Measurements from ENCODE around the gene SNAP47. TPM values are rescaled to one million over a fixed set of nuclear protein-coding genes. Genes with fewer than 3 reads are reported as not detected.

SNAP47 gene
- total RNA-seq, 1 donor from 2014 or later: 44.9 TPM

GRCh38 chr1:227794817-227795192 lies 59.6 kb downstream of the SNAP47 start:
- H3K9me3 ChIP-seq (ENCODE audit: control insufficient read depth in 3 of 3, low read length in 3 of 3): no peaks in the 10 kb centered on the region
- H3K36me3 ChIP-seq (ENCODE audit: control insufficient read depth in 3 of 3, insufficient read depth in 3 of 3, low read length in 3 of 3): no peaks in the 10 kb centered on the region
- no peak overlapping the region for H3K9ac ChIP-seq (ENCODE audit: low read depth in 1 of 3, low read length in 3 of 3)
- no peak overlapping the region for H3K27ac ChIP-seq (ENCODE audit: low read depth, low read length)
- peaks cover 0 to 8% (median 4%) of the 10 kb centered on the region in 3 donors for H3K27me3 ChIP-seq (ENCODE audit: control insufficient read depth in 3 of 3, insufficient read depth in 3 of 3, low read length in 3 of 3)
- no peak overlapping the region for H3K4me3 ChIP-seq (ENCODE audit: low read length in 3 of 3)
- peaks cover 6 to 14% (median 12%) of the 10 kb centered on the region in 3 donors for H3K4me1 ChIP-seq (ENCODE audit: control insufficient read depth in 3 of 3, insufficient read depth in 3 of 3, low read length in 3 of 3)

GRCh38 chr1:227795732-227796131 lies 60.5 kb downstream of the SNAP47 start:
- no peak overlapping the region for H3K27ac ChIP-seq (ENCODE audit: low read depth, low read length)
- H3K9me3 ChIP-seq (ENCODE audit: control insufficient read depth in 3 of 3, low read length in 3 of 3): no peaks in the 10 kb centered on the region
- peaks cover 6 to 14% (median 12%) of the 10 kb centered on the region in 3 donors for H3K4me1 ChIP-seq (ENCODE audit: control insufficient read depth in 3 of 3, insufficient read depth in 3 of 3, low read length in 3 of 3)
- H3K9ac ChIP-seq (ENCODE audit: low read depth in 1 of 3, low read length in 3 of 3): no peak overlapping the region
- no peak overlapping the region for H3K4me3 ChIP-seq (ENCODE audit: low read length in 3 of 3)
- H3K27me3 ChIP-seq (ENCODE audit: control insufficient read depth in 3 of 3, insufficient read depth in 3 of 3, low read length in 3 of 3): peaks cover 0 to 8% (median 4%) of the 10 kb centered on the region in 3 donors
- no peaks in the 10 kb centered on the region for H3K36me3 ChIP-seq (ENCODE audit: control insufficient read depth in 3 of 3, insufficient read depth in 3 of 3, low read length in 3 of 3)

- Histone ChIP-seq H3K4me1 (ENCODE audit: control insufficient read depth in 3 of 3, insufficient read depth in 3 of 3, low read length in 3 of 3) (peaks cover 6 to 14% (median 12%) of the 10 kb centered on the region in 3 donors), H3K27me3 (ENCODE audit: control insufficient read depth in 3 of 3, insufficient read depth in 3 of 3, low read length in 3 of 3) (peaks cover 0 to 8% (median 4%) of the 10 kb centered on the region in 3 donors), H3K9me3 (ENCODE audit: control insufficient read depth in 3 of 3, low read length in 3 of 3) (no peaks in the 10 kb centered on the region), H3K9ac (ENCODE audit: low read depth in 1 of 3, low read length in 3 of 3) (no peak overlapping the region), H3K36me3 (ENCODE audit: control insufficient read depth in 3 of 3, insufficient read depth in 3 of 3, low read length in 3 of 3) (no peaks in the 10 kb centered on the region), H3K4me3 (ENCODE audit: low read length in 3 of 3) (no peak overlapping the region), H3K27ac (ENCODE audit: low read depth, low read length) (no peak overlapping the region)
These were observed 61.2 kb downstream of the SNAP47 start for GRCh38 chr1:227796359-227796915.

- Histone ChIP-seq H3K27ac (ENCODE audit: low read depth, low read length) (no peak overlapping the region), H3K4me3 (ENCODE audit: low read length in 3 of 3) (no peak overlapping the region), H3K4me1 (ENCODE audit: control insufficient read depth in 3 of 3, insufficient read depth in 3 of 3, low read length in 3 of 3) (peaks cover 6 to 14% (median 12%) of the 10 kb centered on the region in 3 donors), H3K36me3 (ENCODE audit: control insufficient read depth in 3 of 3, insufficient read depth in 3 of 3, low read length in 3 of 3) (no peaks in the 10 kb centered on the region), H3K9me3 (ENCODE audit: control insufficient read depth in 3 of 3, low read length in 3 of 3) (no peaks in the 10 kb centered on the region), H3K9ac (ENCODE audit: low read depth in 1 of 3, low read length in 3 of 3) (no peak overlapping the region), H3K27me3 (ENCODE audit: control insufficient read depth in 3 of 3, insufficient read depth in 3 of 3, low read length in 3 of 3) (peaks cover 0 to 8% (median 4%) of the 10 kb centered on the region in 3 donors)
These were observed 61.9 kb downstream of the SNAP47 start for GRCh38 chr1:227797144-227797543.

GRCh38 chr1:227797625-227798024 lies 62.4 kb downstream of the SNAP47 start:
- H3K4me1 ChIP-seq (ENCODE audit: control insufficient read depth in 3 of 3, insufficient read depth in 3 of 3, low read length in 3 of 3): peaks cover 6 to 14% (median 12%) of the 10 kb centered on the region in 3 donors
- no peak overlapping the region for H3K9ac ChIP-seq (ENCODE audit: low read depth in 1 of 3, low read length in 3 of 3)

GRCh38 chr1:227798078-227798802 lies 63.0 kb downstream of the SNAP47 start:
- Histone ChIP-seq H3K27me3 (ENCODE audit: control insufficient read depth in 3 of 3, insufficient read depth in 3 of 3, low read length in 3 of 3) (peaks cover 0 to 8% (median 4%) of the 10 kb centered on the region in 3 donors), H3K9me3 (ENCODE audit: control insufficient read depth in 3 of 3, low read length in 3 of 3) (no peaks in the 10 kb centered on the region), H3K4me3 (ENCODE audit: low read length in 3 of 3) (no peak overlapping the region), H3K36me3 (ENCODE audit: control insufficient read depth in 3 of 3, insufficient read depth in 3 of 3, low read length in 3 of 3) (no peaks in the 10 kb centered on the region), H3K9ac (ENCODE audit: low read depth in 1 of 3, low read length in 3 of 3) (peak overlapping the region in 1 of 3 donors; percentile 8), H3K27ac (ENCODE audit: low read depth, low read length) (no peak overlapping the region), H3K4me1 (ENCODE audit: control insufficient read depth in 3 of 3, insufficient read depth in 3 of 3, low read length in 3 of 3) (peaks cover 6 to 14% (median 12%) of the 10 kb centered on the region in 3 donors)

More at GRCh38 chr1:227797625-227798024, 62.4 kb downstream of the SNAP47 start:
- Histone ChIP-seq H3K36me3 (ENCODE audit: control insufficient read depth in 3 of 3, insufficient read depth in 3 of 3, low read length in 3 of 3) (no peaks in the 10 kb centered on the region), H3K27me3 (ENCODE audit: control insufficient read depth in 3 of 3, insufficient read depth in 3 of 3, low read length in 3 of 3) (peaks cover 0 to 8% (median 4%) of the 10 kb centered on the region in 3 donors), H3K9me3 (ENCODE audit: control insufficient read depth in 3 of 3, low read length in 3 of 3) (no peaks in the 10 kb centered on the region), H3K4me3 (ENCODE audit: low read length in 3 of 3) (no peak overlapping the region), H3K27ac (ENCODE audit: low read depth, low read length) (no peak overlapping the region)

GRCh38 chr1:227799756-227800155 lies 64.5 kb downstream of the SNAP47 start:
- Histone ChIP-seq H3K27me3 (ENCODE audit: control insufficient read depth in 3 of 3, insufficient read depth in 3 of 3, low read length in 3 of 3) (peaks cover 0 to 8% (median 4%) of the 10 kb centered on the region in 3 donors), H3K4me3 (ENCODE audit: low read length in 3 of 3) (no peak overlapping the region), H3K27ac (ENCODE audit: low read depth, low read length) (no peak overlapping the region), H3K36me3 (ENCODE audit: control insufficient read depth in 3 of 3, insufficient read depth in 3 of 3, low read length in 3 of 3) (no peaks in the 10 kb centered on the region), H3K4me1 (ENCODE audit: control insufficient read depth in 3 of 3, insufficient read depth in 3 of 3, low read length in 3 of 3) (peaks cover 1 to 2% (median 2%) of the 10 kb centered on the region in 3 donors), H3K9me3 (ENCODE audit: control insufficient read depth in 3 of 3, low read length in 3 of 3) (peaks cover 0 to 2% (median 0%) of the 10 kb centered on the region in 3 donors), H3K9ac (ENCODE audit: low read depth in 1 of 3, low read length in 3 of 3) (no peak overlapping the region)

- Histone ChIP-seq H3K27ac (ENCODE audit: low read depth, low read length) (no peak overlapping the region), H3K27me3 (ENCODE audit: control insufficient read depth in 3 of 3, insufficient read depth in 3 of 3, low read length in 3 of 3) (no peaks in the 10 kb centered on the region), H3K9me3 (ENCODE audit: control insufficient read depth in 3 of 3, low read length in 3 of 3) (peaks cover 0 to 4% (median 0%) of the 10 kb centered on the region in 3 donors), H3K4me1 (ENCODE audit: control insufficient read depth in 3 of 3, insufficient read depth in 3 of 3, low read length in 3 of 3) (no peaks in the 10 kb centered on the region), H3K4me3 (ENCODE audit: low read length in 3 of 3) (no peak overlapping the region), H3K9ac (ENCODE audit: low read depth in 1 of 3, low read length in 3 of 3) (no peak overlapping the region), H3K36me3 (ENCODE audit: control insufficient read depth in 3 of 3, insufficient read depth in 3 of 3, low read length in 3 of 3) (no peaks in the 10 kb centered on the region)
These were observed 68.7 kb downstream of the SNAP47 start for GRCh38 chr1:227803933-227804332.

- H3K27me3 ChIP-seq (ENCODE audit: control insufficient read depth in 3 of 3, insufficient read depth in 3 of 3, low read length in 3 of 3): no peaks in the 10 kb centered on the region
- peaks cover 0 to 4% (median 0%) of the 10 kb centered on the region in 3 donors for H3K9me3 ChIP-seq (ENCODE audit: control insufficient read depth in 3 of 3, low read length in 3 of 3)
- no peak overlapping the region for H3K27ac ChIP-seq (ENCODE audit: low read depth, low read length)
- H3K4me3 ChIP-seq (ENCODE audit: low read length in 3 of 3): no peak overlapping the region
- no peak overlapping the region for H3K9ac ChIP-seq (ENCODE audit: low read depth in 1 of 3, low read length in 3 of 3)
- no peaks in the 10 kb centered on the region for H3K4me1 ChIP-seq (ENCODE audit: control insufficient read depth in 3 of 3, insufficient read depth in 3 of 3, low read length in 3 of 3)
- H3K36me3 ChIP-seq (ENCODE audit: control insufficient read depth in 3 of 3, insufficient read depth in 3 of 3, low read length in 3 of 3): no peaks in the 10 kb centered on the region
These were observed 70.5 kb downstream of the SNAP47 start for GRCh38 chr1:227805606-227806197.

- Histone ChIP-seq H3K9me3 (ENCODE audit: control insufficient read depth in 3 of 3, low read length in 3 of 3) (peaks cover 0 to 2% (median 2%) of the 10 kb centered on the region in 3 donors), H3K4me1 (ENCODE audit: control insufficient read depth in 3 of 3, insufficient read depth in 3 of 3, low read length in 3 of 3) (no peaks in the 10 kb centered on the region), H3K27me3 (ENCODE audit: control insufficient read depth in 3 of 3, insufficient read depth in 3 of 3, low read length in 3 of 3) (no peaks in the 10 kb centered on the region), H3K4me3 (ENCODE audit: low read length in 3 of 3) (no peak overlapping the region), H3K27ac (ENCODE audit: low read depth, low read length) (no peak overlapping the region), H3K36me3 (ENCODE audit: control insufficient read depth in 3 of 3, insufficient read depth in 3 of 3, low read length in 3 of 3) (no peaks in the 10 kb centered on the region), H3K9ac (ENCODE audit: low read depth in 1 of 3, low read length in 3 of 3) (no peak overlapping the region)
These were observed 73.3 kb downstream of the SNAP47 start for GRCh38 chr1:227808566-227808965.
